ENCODE data around the gene MT1B. TPM values are rescaled to one million over a fixed set of nuclear protein-coding genes. Genes with fewer than 3 reads are reported as not detected.

Gene MT1B
- total and polyA plus RNA-seq, 2 of the 13 experiments (the other 11 are each of a cell fraction or from before 2014, with no cell fraction given) = 0.89 TPM; not detected in 1

DNA sequence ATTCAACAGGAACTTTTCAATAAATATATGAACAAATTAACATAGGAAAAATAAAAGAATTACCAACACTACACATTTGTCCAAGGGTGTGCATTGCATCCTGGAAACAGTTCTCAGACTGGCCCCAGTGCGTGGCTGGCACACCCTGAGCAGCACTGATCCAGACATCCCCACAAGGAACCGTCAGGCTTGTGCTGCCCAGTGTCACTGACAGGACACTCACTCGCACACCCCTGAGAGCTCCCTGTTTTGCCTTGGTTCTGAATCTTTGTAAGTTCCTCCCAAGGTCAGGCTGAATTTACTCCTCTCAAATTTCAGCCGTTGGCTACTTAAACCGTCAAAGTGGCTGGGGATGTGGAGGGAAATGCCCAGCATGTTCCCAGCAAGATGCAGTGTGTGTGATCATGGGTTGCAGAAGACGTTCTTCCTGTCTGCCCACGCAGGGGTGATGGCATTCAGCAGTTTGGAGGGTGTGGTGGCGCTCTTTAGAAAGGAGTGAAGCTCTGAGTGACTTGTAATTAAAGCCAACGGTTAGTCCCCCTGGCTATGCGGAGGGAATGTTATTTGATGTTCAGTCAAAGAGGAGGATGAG, 41.6 kb upstream of the MT1B start (continued):
- TF ChIP-seq ZFYVE20 (CRISPR knock-in tag; IDR thresholded peaks at IDR 0.05; ENCODE audit: borderline replicate concordance, low read depth) (no peak), SAP130 (CRISPR knock-in tag; IDR thresholded peaks at IDR 0.05; ENCODE audit: low read depth) (peak; percentile 42), PITX1 (CRISPR knock-in tag; IDR thresholded peaks at IDR 0.05) (no peak), ZNF484 (CRISPR knock-in tag; IDR thresholded peaks at IDR 0.05; ENCODE audit: borderline replicate concordance, low read depth) (no peak), CHCHD3 (CRISPR knock-in tag; IDR thresholded peaks at IDR 0.05) (0 out of 2 replicates have a peak, but pooled peaks have one; percentile 52), ZKSCAN8 (CRISPR knock-in tag; IDR thresholded peaks at IDR 0.05; ENCODE audit: borderline replicate concordance) (0 out of 2 replicates have a peak, but pooled peaks have one; percentile 56), HNRNPK (IDR thresholded peaks at IDR 0.05; ENCODE audit: low read depth, low read length, poor library complexity, severe bottlenecking) (no peak), ELF4 (CRISPR knock-in tag; IDR thresholded peaks at IDR 0.05; ENCODE audit: borderline replicate concordance) (no peak), ZNF501 (CRISPR knock-in tag; IDR thresholded peaks at IDR 0.05) (peak; percentile 51; the same call in 1 of the 2 replicates), GPN1 (CRISPR knock-in tag; IDR thresholded peaks at IDR 0.05; ENCODE audit: borderline replicate concordance) (no peak)
- TF ChIP-seq, protein P1, sequence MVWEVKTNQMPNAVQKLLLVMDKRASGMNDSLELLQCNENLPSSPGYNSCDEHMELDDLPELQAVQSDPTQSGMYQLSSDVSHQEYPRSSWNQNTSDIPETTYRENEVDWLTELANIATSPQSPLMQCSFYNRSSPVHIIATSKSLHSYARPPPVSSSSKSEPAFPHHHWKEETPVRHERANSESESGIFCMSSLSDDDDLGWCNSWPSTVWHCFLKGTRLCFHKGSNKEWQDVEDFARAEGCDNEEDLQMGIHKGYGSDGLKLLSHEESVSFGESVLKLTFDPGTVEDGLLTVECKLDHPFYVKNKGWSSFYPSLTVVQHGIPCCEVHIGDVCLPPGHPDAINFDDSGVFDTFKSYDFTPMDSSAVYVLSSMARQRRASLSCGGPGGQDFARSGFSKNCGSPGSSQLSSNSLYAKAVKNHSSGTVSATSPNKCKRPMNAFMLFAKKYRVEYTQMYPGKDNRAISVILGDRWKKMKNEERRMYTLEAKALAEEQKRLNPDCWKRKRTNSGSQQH (CRISPR knock-in tag; IDR thresholded peaks at IDR 0.05; ENCODE audit: low read depth) = no peak
- TF ChIP-seq, protein P2, sequence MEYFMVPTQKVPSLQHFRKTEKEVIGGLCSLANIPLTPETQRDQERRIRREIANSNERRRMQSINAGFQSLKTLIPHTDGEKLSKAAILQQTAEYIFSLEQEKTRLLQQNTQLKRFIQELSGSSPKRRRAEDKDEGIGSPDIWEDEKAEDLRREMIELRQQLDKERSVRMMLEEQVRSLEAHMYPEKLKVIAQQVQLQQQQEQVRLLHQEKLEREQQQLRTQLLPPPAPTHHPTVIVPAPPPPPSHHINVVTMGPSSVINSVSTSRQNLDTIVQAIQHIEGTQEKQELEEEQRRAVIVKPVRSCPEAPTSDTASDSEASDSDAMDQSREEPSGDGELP (IDR thresholded peaks at IDR 0.05; ENCODE audit: borderline replicate concordance, low read depth) = no peak
- TF ChIP-seq, protein P3, sequence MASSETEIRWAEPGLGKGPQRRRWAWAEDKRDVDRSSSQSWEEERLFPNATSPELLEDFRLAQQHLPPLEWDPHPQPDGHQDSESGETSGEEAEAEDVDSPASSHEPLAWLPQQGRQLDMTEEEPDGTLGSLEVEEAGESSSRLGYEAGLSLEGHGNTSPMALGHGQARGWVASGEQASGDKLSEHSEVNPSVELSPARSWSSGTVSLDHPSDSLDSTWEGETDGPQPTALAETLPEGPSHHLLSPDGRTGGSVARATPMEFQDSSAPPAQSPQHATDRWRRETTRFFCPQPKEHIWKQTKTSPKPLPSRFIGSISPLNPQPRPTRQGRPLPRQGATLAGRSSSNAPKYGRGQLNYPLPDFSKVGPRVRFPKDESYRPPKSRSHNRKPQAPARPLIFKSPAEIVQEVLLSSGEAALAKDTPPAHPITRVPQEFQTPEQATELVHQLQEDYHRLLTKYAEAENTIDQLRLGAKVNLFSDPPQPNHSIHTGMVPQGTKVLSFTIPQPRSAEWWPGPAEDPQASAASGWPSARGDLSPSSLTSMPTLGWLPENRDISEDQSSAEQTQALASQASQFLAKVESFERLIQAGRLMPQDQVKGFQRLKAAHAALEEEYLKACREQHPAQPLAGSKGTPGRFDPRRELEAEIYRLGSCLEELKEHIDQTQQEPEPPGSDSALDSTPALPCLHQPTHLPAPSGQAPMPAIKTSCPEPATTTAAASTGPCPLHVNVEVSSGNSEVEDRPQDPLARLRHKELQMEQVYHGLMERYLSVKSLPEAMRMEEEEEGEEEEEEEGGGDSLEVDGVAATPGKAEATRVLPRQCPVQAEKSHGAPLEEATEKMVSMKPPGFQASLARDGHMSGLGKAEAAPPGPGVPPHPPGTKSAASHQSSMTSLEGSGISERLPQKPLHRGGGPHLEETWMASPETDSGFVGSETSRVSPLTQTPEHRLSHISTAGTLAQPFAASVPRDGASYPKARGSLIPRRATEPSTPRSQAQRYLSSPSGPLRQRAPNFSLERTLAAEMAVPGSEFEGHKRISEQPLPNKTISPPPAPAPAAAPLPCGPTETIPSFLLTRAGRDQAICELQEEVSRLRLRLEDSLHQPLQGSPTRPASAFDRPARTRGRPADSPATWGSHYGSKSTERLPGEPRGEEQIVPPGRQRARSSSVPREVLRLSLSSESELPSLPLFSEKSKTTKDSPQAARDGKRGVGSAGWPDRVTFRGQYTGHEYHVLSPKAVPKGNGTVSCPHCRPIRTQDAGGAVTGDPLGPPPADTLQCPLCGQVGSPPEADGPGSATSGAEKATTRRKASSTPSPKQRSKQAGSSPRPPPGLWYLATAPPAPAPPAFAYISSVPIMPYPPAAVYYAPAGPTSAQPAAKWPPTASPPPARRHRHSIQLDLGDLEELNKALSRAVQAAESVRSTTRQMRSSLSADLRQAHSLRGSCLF (CRISPR knock-in tag; IDR thresholded peaks at IDR 0.05; ENCODE audit: borderline replicate concordance) = no peak
- TF ChIP-seq, protein P4, sequence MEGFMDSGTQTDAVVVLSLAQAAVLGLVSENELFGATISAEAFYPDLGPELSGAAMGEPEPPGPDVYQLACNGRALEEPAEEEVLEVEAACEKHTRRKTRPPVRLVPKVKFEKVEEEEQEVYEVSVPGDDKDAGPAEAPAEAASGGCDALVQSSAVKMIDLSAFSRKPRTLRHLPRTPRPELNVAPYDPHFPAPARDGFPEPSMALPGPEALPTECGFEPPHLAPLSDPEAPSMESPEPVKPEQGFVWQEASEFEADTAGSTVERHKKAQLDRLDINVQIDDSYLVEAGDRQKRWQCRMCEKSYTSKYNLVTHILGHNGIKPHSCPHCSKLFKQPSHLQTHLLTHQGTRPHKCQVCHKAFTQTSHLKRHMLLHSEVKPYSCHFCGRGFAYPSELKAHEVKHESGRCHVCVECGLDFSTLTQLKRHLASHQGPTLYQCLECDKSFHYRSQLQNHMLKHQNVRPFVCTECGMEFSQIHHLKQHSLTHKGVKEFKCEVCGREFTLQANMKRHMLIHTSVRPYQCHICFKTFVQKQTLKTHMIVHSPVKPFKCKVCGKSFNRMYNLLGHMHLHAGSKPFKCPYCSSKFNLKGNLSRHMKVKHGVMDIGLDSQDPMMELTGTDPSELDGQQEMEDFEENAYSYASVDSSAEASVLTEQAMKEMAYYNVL (CRISPR knock-in tag; IDR thresholded peaks at IDR 0.05; ENCODE audit: borderline replicate concordance) = no peak
- TF ChIP-seq, protein P5, sequence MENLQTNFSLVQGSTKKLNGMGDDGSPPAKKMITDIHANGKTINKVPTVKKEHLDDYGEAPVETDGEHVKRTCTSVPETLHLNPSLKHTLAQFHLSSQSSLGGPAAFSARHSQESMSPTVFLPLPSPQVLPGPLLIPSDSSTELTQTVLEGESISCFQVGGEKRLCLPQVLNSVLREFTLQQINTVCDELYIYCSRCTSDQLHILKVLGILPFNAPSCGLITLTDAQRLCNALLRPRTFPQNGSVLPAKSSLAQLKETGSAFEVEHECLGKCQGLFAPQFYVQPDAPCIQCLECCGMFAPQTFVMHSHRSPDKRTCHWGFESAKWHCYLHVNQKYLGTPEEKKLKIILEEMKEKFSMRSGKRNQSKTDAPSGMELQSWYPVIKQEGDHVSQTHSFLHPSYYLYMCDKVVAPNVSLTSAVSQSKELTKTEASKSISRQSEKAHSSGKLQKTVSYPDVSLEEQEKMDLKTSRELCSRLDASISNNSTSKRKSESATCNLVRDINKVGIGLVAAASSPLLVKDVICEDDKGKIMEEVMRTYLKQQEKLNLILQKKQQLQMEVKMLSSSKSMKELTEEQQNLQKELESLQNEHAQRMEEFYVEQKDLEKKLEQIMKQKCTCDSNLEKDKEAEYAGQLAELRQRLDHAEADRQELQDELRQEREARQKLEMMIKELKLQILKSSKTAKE (CRISPR knock-in tag; IDR thresholded peaks at IDR 0.05; ENCODE audit: borderline replicate concordance) = no peak
